GM23338 (cell line): Measurements from ENCODE around the gene PCBP3. TPM values are rescaled to one million over a fixed set of nuclear protein-coding genes. Genes with fewer than 3 reads are reported as not detected.

Source experiments
- ATAC-seq: fragments of 200-7000 bp; cut with Tn5 transposase; 3 replicates; pipeline ENCODE4 v1.9.1; 2020
- DNase-seq: peaks from one replicate; pipeline ENCODE4 v3.0.0-alpha.2; 2015; ENCODE audit warnings: low spot score
- H2AFZ ChIP-seq: fragments of 200-600 bp; sonication (generic); 2 replicates; pipeline ENCODE4 v1.8.0; 2016; ENCODE audit warnings: antibody characterized with exemption, mild to moderate bottlenecking, moderate library complexity
- H3F3A ChIP-seq: fragments of 200-600 bp; sonication (generic); replicated peaks from 2 replicates; pipeline ENCODE4 v1.8.0; 2017; ENCODE audit warnings: antibody characterized with exemption, mixed run types, low read depth
- H3K27ac ChIP-seq: fragments of 200-600 bp; sonication (generic); 2 replicates; pipeline ENCODE4 v1.6.1; 2016; ENCODE audit warnings: low read depth
- H3K27me3 ChIP-seq: fragments of 200-600 bp; sonication (generic); 2 replicates; pipeline ENCODE4 v1.8.0; 2016; ENCODE audit warnings: mild to moderate bottlenecking, mixed run types, moderate library complexity; ENCODE audit not compliant: insufficient read depth
- H3K36me3 ChIP-seq: fragments of 200-600 bp; sonication (generic); 2 replicates; pipeline ENCODE4 v1.8.0; 2016; ENCODE audit warnings: mild to moderate bottlenecking; ENCODE audit not compliant: insufficient read depth
- H3K4me1 ChIP-seq: fragments of 200-600 bp; sonication (generic); 2 replicates; pipeline ENCODE4 v1.8.0; 2016; ENCODE audit warnings: mild to moderate bottlenecking, moderate library complexity; ENCODE audit not compliant: insufficient read depth
- H3K4me2 ChIP-seq: fragments of 200-600 bp; sonication (generic); 2 replicates; pipeline ENCODE4 v1.7.1; 2017; ENCODE audit warnings: mixed run types
- H3K4me3 ChIP-seq: fragments of 200-600 bp; sonication (generic); 2 replicates; pipeline ENCODE4 v1.6.1; 2016; ENCODE audit warnings: mixed run types
- H3K79me2 ChIP-seq: fragments of 200-600 bp; sonication (generic); replicated peaks from 2 replicates; pipeline ENCODE4 v1.8.0; 2017; ENCODE audit warnings: mild to moderate bottlenecking; ENCODE audit not compliant: insufficient read depth
- H3K9me2 ChIP-seq: fragments of 200-600 bp; sonication (generic); 2 replicates; pipeline ENCODE4 v1.8.0; 2017; ENCODE audit not compliant: insufficient read depth
- H4K20me1 ChIP-seq: fragments of 200-600 bp; sonication (generic); replicated peaks from 2 replicates; pipeline ENCODE4 v1.8.0; 2017; ENCODE audit warnings: mild to moderate bottlenecking; ENCODE audit not compliant: insufficient read depth
- H3K27ac Mint-ChIP-seq: 2 replicates; pipeline ENCODE4 v1.8.0; 2020; ENCODE audit warnings: inconsistent platforms, mild to moderate bottlenecking, moderate library complexity, mixed read lengths
- H3K27me3 Mint-ChIP-seq: 3 replicates; pipeline ENCODE4 v1.8.0; 2022; ENCODE audit warnings: low read depth, mild to moderate bottlenecking, moderate library complexity, mixed read lengths, inconsistent platforms; ENCODE audit not compliant: insufficient read depth, poor library complexity
- H3K36me3 Mint-ChIP-seq: 3 replicates; pipeline ENCODE4 v1.8.0; 2021; ENCODE audit warnings: low read depth, mild to moderate bottlenecking, inconsistent platforms, moderate library complexity, mixed read lengths
- H3K4me1 Mint-ChIP-seq: 3 replicates; pipeline ENCODE4 v1.8.0; 2020; ENCODE audit warnings: mild to moderate bottlenecking, inconsistent platforms, mixed read lengths
- H3K4me3 Mint-ChIP-seq: 3 replicates; pipeline ENCODE4 v1.8.0; 2021; ENCODE audit warnings: moderate library complexity, mild to moderate bottlenecking, inconsistent platforms, mixed read lengths
- H3K9me3 Mint-ChIP-seq: 3 replicates; pipeline ENCODE4 v1.8.0; 2020; ENCODE audit warnings: moderate library complexity, mild to moderate bottlenecking, inconsistent platforms, mixed read lengths
- CREB1 ChIP-seq: fragments of 250-450 bp; sonication (Bioruptor Pico); IDR thresholded peaks from 2 replicates; pipeline ENCODE4 v1.5.0; 2020; ENCODE audit warnings: low read depth, mild to moderate bottlenecking, moderate library complexity
- EZH2 ChIP-seq: fragments of 200-600 bp; sonication (generic); IDR thresholded peaks from one replicate; pipeline ENCODE4 v1.8.0; 2017; ENCODE audit warnings: antibody characterized with exemption, mild to moderate bottlenecking, low read depth; ENCODE audit not compliant: unreplicated experiment
- EZH2phosphoT487 ChIP-seq: fragments of 200-600 bp; sonication (generic); IDR thresholded peaks from one replicate; pipeline ENCODE4 v1.8.1; 2018; ENCODE audit warnings: antibody characterized with exemption; ENCODE audit not compliant: unreplicated experiment
- JUNB ChIP-seq: IDR thresholded peaks from one replicate; pipeline ENCODE4 v1.6.1; 2016; ENCODE audit warnings: antibody characterized with exemption; ENCODE audit not compliant: unreplicated experiment
- NANOG ChIP-seq: IDR thresholded peaks from 2 replicates; pipeline ENCODE4 v1.6.1; 2016; ENCODE audit warnings: antibody characterized with exemption, borderline replicate concordance
- STAT1 ChIP-seq: IDR thresholded peaks from one replicate; pipeline ENCODE4 v1.6.1; 2016; ENCODE audit warnings: antibody characterized with exemption; ENCODE audit not compliant: unreplicated experiment
- ZNF114 ChIP-seq: fragments of 250-450 bp; sonication (Bioruptor Pico); IDR thresholded peaks from 2 replicates; pipeline ENCODE4 v1.5.0; 2020; ENCODE audit warnings: mild to moderate bottlenecking, moderate library complexity
- polyA plus RNA-seq: library from polyadenylated mRNA; unstranded; fragments of >200 nt; fragmentation: Nextera tagmentation; extraction: Ambion mirVana; gene quantifications from 2 replicates; pipeline ENCODE4 v1.2.1, GENCODE V29; 2016
- total RNA-seq: library from RNA; depleted of rRNA; stranded (reverse); fragments of >200 nt; shearing (Covaris generic); gene quantifications from 2 replicates; pipeline ENCODE4 v1.2.3, GENCODE V29; 2014
- TF ChIP-seq, protein P1 (sequence below): fragments of 250-450 bp; sonication (Bioruptor Pico); IDR thresholded peaks from 2 replicates; pipeline ENCODE4 v1.5.0; 2020; ENCODE audit warnings: mild to moderate bottlenecking, moderate library complexity
- TF ChIP-seq, protein P2 (sequence below): IDR thresholded peaks from 2 replicates; pipeline ENCODE4 v1.6.1; 2016; ENCODE audit warnings: antibody characterized with exemption
- TF ChIP-seq, protein P3 (sequence below): IDR thresholded peaks from one replicate; pipeline ENCODE4 v1.6.1; 2018; ENCODE audit warnings: antibody characterized with exemption; ENCODE audit not compliant: unreplicated experiment
- TF ChIP-seq, protein P4 (sequence below), 2 experiments: fragments of 200-600 bp in 1 of 2; sonication (generic) in 1 of 2; conservative IDR thresholded peaks; 2 replicates each; pipeline versions ENCODE4 v1.5.1 to v1.6.1; 2016 to 2017; ENCODE audit warnings: antibody characterized with exemption in 2 of 2, low read depth in 2 of 2, mild to moderate bottlenecking in 2 of 2, moderate library complexity in 1 of 2

The PCBP3 gene
- total and polyA plus RNA-seq, 2 experiments from 2014 or later: 7.1 to 9.1 TPM

DNA sequence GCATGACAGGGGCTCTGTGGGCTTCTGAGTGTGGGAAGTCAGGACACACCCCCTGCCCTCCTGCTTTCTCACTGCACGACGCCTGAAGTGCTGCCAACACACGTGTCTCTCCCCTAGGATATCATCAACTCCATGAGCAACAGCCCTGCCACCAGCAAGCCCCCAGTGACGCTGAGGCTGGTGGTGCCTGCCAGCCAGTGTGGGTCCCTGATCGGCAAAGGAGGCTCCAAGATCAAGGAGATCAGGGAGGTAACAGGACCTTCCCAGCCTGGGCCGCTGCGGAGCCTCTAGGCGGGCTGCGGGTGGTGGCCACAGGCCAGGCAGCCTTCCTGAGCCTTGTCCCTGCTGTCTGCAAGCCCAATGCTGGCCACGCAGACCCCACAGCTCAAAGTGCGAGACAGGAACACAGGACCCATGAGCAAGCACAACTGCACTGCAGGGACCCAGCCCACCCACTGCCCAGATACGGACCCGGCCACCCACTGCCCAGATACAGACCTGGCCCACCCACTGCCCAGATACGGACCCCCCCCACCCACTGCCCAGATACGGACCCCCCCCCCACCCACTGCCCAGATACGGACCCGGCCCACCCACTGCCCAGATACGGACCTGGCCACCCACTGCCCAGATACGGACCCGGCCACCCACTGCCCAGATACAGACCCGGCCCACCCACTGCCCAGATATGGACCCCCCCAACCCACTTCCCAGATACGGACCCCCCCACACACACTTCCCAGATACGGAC, 265.9 kb downstream of the PCBP3 start (continued):
- TF ChIP-seq, protein P1, sequence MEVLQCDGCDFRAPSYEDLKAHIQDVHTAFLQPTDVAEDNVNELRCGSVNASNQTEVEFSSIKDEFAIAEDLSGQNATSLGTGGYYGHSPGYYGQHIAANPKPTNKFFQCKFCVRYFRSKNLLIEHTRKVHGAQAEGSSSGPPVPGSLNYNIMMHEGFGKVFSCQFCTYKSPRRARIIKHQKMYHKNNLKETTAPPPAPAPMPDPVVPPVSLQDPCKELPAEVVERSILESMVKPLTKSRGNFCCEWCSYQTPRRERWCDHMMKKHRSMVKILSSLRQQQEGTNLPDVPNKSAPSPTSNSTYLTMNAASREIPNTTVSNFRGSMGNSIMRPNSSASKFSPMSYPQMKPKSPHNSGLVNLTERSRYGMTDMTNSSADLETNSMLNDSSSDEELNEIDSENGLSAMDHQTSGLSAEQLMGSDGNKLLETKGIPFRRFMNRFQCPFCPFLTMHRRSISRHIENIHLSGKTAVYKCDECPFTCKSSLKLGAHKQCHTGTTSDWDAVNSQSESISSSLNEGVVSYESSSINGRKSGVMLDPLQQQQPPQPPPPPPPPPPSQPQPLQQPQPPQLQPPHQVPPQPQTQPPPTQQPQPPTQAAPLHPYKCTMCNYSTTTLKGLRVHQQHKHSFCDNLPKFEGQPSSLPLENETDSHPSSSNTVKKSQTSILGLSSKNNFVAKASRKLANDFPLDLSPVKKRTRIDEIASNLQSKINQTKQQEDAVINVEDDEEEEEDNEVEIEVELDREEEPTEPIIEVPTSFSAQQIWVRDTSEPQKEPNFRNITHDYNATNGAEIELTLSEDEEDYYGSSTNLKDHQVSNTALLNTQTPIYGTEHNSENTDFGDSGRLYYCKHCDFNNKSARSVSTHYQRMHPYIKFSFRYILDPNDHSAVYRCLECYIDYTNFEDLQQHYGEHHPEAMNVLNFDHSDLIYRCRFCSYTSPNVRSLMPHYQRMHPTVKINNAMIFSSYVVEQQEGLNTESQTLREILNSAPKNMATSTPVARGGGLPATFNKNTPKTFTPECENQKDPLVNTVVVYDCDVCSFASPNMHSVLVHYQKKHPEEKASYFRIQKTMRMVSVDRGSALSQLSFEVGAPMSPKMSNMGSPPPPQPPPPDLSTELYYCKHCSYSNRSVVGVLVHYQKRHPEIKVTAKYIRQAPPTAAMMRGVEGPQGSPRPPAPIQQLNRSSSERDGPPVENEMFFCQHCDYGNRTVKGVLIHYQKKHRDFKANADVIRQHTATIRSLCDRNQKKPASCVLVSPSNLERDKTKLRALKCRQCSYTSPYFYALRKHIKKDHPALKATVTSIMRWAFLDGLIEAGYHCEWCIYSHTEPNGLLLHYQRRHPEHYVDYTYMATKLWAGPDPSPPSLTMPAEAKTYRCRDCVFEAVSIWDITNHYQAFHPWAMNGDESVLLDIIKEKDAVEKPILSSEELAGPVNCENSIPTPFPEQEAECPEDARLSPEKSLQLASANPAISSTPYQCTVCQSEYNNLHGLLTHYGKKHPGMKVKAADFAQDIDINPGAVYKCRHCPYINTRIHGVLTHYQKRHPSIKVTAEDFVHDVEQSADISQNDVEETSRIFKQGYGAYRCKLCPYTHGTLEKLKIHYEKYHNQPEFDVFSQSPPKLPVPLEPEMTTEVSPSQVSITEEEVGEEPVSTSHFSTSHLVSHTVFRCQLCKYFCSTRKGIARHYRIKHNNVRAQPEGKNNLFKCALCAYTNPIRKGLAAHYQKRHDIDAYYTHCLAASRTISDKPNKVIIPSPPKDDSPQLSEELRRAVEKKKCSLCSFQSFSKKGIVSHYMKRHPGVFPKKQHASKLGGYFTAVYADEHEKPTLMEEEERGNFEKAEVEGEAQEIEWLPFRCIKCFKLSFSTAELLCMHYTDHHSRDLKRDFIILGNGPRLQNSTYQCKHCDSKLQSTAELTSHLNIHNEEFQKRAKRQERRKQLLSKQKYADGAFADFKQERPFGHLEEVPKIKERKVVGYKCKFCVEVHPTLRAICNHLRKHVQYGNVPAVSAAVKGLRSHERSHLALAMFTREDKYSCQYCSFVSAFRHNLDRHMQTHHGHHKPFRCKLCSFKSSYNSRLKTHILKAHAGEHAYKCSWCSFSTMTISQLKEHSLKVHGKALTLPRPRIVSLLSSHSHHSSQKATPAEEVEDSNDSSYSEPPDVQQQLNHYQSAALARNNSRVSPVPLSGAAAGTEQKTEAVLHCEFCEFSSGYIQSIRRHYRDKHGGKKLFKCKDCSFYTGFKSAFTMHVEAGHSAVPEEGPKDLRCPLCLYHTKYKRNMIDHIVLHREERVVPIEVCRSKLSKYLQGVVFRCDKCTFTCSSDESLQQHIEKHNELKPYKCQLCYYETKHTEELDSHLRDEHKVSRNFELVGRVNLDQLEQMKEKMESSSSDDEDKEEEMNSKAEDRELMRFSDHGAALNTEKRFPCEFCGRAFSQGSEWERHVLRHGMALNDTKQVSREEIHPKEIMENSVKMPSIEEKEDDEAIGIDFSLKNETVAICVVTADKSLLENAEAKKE (CRISPR knock-in tag): no peak
- TF ChIP-seq STAT1 (no peak), NANOG (no peak)
- TF ChIP-seq, protein P2, sequence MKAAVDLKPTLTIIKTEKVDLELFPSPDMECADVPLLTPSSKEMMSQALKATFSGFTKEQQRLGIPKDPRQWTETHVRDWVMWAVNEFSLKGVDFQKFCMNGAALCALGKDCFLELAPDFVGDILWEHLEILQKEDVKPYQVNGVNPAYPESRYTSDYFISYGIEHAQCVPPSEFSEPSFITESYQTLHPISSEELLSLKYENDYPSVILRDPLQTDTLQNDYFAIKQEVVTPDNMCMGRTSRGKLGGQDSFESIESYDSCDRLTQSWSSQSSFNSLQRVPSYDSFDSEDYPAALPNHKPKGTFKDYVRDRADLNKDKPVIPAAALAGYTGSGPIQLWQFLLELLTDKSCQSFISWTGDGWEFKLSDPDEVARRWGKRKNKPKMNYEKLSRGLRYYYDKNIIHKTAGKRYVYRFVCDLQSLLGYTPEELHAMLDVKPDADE: no peak

DNA sequence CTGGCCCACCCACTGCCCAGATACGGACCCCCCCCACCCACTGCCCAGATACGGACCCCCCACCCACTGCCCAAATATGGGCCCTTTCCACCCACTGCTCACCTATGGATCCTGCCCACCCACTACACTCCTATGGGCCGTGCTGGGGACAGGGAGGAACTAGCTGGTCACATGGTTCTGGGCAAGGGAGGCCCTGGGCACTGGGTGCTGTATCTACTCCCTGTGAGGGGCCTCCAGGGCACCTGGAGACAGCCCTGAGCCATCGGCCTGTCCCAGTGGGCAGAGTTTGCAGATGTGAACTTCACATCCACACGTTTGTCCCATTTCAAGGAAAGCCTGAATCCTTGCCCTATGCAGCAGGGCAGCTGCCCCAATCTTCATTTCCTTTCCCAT, 266.6 kb downstream of the PCBP3 start:
- H3K27me3 ChIP-seq: no peaks in the 10 kb centered on the region
- no peak overlapping the region for H3K4me2 ChIP-seq
- H4K20me1 ChIP-seq: no peaks in the 10 kb centered on the region
- H3K4me1 ChIP-seq: no peaks in the 10 kb centered on the region
- no peaks in the 10 kb centered on the region for H3F3A ChIP-seq
- Mint-ChIP-seq H3K4me1 (no peaks in the 10 kb centered on the region), H3K9me3 (no peaks in the 10 kb centered on the region), H3K27me3 (peaks cover 8% of the 10 kb centered on the region), H3K27ac (no peak overlapping the region), H3K36me3 (no peaks in the 10 kb centered on the region), H3K4me3 (no peak overlapping the region; the same call in 2 of the 3 replicates)
- no peaks in the 10 kb centered on the region for H3K36me3 ChIP-seq
- H3K4me3 ChIP-seq: no peak overlapping the region
- H3K9me2 ChIP-seq: no peaks in the 10 kb centered on the region
- DNase-seq (no peak), ATAC-seq (no peak)
- H3K79me2 ChIP-seq: no peaks in the 10 kb centered on the region
- no peak overlapping the region for H3K27ac ChIP-seq
- no peak overlapping the region for H2AFZ ChIP-seq
- TF ChIP-seq CREB1 (CRISPR knock-in tag) (no peak), EZH2 (no peak), STAT1 (no peak), JUNB (no peak), ZNF114 (CRISPR knock-in tag) (no peak), EZH2phosphoT487 (no peak)
- TF ChIP-seq, protein P3, sequence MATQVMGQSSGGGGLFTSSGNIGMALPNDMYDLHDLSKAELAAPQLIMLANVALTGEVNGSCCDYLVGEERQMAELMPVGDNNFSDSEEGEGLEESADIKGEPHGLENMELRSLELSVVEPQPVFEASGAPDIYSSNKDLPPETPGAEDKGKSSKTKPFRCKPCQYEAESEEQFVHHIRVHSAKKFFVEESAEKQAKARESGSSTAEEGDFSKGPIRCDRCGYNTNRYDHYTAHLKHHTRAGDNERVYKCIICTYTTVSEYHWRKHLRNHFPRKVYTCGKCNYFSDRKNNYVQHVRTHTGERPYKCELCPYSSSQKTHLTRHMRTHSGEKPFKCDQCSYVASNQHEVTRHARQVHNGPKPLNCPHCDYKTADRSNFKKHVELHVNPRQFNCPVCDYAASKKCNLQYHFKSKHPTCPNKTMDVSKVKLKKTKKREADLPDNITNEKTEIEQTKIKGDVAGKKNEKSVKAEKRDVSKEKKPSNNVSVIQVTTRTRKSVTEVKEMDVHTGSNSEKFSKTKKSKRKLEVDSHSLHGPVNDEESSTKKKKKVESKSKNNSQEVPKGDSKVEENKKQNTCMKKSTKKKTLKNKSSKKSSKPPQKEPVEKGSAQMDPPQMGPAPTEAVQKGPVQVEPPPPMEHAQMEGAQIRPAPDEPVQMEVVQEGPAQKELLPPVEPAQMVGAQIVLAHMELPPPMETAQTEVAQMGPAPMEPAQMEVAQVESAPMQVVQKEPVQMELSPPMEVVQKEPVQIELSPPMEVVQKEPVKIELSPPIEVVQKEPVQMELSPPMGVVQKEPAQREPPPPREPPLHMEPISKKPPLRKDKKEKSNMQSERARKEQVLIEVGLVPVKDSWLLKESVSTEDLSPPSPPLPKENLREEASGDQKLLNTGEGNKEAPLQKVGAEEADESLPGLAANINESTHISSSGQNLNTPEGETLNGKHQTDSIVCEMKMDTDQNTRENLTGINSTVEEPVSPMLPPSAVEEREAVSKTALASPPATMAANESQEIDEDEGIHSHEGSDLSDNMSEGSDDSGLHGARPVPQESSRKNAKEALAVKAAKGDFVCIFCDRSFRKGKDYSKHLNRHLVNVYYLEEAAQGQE: no peak
- TF ChIP-seq, protein P4, sequence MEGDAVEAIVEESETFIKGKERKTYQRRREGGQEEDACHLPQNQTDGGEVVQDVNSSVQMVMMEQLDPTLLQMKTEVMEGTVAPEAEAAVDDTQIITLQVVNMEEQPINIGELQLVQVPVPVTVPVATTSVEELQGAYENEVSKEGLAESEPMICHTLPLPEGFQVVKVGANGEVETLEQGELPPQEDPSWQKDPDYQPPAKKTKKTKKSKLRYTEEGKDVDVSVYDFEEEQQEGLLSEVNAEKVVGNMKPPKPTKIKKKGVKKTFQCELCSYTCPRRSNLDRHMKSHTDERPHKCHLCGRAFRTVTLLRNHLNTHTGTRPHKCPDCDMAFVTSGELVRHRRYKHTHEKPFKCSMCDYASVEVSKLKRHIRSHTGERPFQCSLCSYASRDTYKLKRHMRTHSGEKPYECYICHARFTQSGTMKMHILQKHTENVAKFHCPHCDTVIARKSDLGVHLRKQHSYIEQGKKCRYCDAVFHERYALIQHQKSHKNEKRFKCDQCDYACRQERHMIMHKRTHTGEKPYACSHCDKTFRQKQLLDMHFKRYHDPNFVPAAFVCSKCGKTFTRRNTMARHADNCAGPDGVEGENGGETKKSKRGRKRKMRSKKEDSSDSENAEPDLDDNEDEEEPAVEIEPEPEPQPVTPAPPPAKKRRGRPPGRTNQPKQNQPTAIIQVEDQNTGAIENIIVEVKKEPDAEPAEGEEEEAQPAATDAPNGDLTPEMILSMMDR (conservative IDR thresholded peaks at IDR 0.05; ENCODE audit: low read depth in 2 of 2): no peak
